ENCODE data around the gene SLC38A10. TPM values are rescaled to one million over a fixed set of nuclear protein-coding genes. Genes with fewer than 3 reads are reported as not detected.

Gene SLC38A10
- total and polyA plus RNA-seq, 2 of the 13 experiments (the other 11 are each of a cell fraction or from before 2014, with no cell fraction given): 23.4 to 55.8 TPM

DNA sequence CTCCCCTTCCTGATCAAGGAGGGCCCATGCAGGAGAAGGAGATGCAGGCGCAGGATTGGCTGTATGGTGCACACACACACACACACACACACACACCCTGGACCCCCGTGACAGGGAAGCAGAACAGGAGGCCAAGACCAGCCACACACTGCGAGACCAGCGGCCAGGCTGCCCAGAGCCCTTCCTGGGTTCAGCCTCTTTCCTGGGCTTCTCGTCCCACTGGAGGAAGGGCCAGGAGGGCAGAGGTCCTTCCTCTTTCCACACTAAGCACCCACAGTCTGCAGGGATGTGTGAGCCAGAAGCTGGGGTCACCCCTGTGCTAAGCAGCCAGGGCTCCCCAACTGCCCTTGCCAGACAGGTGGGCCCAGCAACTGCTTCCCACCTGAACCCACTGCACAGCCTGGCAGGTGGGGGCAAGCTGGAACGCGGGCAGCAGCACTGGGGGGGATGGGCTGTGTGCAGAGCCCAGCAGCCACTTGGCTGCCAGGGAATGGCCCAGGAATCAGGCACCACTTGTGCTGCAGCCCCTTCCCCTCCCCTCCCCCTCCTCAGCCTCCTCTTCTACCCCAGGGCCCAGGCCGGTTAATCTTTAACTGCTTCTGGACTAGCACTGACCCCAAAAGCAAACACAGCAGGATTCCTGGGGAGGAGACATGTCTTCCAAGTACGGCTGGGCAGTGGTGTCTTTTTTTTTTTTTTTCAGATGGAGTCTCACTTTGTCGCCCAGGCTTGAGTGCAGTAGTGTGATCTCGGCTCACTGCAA lies 44.6 kb upstream of the SLC38A10 start (continued):
- TF ChIP-seq, protein P1, sequence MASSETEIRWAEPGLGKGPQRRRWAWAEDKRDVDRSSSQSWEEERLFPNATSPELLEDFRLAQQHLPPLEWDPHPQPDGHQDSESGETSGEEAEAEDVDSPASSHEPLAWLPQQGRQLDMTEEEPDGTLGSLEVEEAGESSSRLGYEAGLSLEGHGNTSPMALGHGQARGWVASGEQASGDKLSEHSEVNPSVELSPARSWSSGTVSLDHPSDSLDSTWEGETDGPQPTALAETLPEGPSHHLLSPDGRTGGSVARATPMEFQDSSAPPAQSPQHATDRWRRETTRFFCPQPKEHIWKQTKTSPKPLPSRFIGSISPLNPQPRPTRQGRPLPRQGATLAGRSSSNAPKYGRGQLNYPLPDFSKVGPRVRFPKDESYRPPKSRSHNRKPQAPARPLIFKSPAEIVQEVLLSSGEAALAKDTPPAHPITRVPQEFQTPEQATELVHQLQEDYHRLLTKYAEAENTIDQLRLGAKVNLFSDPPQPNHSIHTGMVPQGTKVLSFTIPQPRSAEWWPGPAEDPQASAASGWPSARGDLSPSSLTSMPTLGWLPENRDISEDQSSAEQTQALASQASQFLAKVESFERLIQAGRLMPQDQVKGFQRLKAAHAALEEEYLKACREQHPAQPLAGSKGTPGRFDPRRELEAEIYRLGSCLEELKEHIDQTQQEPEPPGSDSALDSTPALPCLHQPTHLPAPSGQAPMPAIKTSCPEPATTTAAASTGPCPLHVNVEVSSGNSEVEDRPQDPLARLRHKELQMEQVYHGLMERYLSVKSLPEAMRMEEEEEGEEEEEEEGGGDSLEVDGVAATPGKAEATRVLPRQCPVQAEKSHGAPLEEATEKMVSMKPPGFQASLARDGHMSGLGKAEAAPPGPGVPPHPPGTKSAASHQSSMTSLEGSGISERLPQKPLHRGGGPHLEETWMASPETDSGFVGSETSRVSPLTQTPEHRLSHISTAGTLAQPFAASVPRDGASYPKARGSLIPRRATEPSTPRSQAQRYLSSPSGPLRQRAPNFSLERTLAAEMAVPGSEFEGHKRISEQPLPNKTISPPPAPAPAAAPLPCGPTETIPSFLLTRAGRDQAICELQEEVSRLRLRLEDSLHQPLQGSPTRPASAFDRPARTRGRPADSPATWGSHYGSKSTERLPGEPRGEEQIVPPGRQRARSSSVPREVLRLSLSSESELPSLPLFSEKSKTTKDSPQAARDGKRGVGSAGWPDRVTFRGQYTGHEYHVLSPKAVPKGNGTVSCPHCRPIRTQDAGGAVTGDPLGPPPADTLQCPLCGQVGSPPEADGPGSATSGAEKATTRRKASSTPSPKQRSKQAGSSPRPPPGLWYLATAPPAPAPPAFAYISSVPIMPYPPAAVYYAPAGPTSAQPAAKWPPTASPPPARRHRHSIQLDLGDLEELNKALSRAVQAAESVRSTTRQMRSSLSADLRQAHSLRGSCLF (CRISPR knock-in tag; IDR thresholded peaks at IDR 0.05; ENCODE audit: borderline replicate concordance): no peak
- 0 out of 2 replicates have a peak, but pooled peaks have one; percentile 1 for TF ChIP-seq ELF1 (CRISPR knock-in tag; IDR thresholded peaks at IDR 0.05)
- no peak; the same call in none of the 2 replicates for TF ChIP-seq ZNF556 (CRISPR knock-in tag; IDR thresholded peaks at IDR 0.05; ENCODE audit: borderline replicate concordance)
- 0 out of 2 replicates have a peak, but pooled peaks have one; percentile 84 for TF ChIP-seq CHCHD3 (CRISPR knock-in tag; IDR thresholded peaks at IDR 0.05)
- TF ChIP-seq, protein P2, sequence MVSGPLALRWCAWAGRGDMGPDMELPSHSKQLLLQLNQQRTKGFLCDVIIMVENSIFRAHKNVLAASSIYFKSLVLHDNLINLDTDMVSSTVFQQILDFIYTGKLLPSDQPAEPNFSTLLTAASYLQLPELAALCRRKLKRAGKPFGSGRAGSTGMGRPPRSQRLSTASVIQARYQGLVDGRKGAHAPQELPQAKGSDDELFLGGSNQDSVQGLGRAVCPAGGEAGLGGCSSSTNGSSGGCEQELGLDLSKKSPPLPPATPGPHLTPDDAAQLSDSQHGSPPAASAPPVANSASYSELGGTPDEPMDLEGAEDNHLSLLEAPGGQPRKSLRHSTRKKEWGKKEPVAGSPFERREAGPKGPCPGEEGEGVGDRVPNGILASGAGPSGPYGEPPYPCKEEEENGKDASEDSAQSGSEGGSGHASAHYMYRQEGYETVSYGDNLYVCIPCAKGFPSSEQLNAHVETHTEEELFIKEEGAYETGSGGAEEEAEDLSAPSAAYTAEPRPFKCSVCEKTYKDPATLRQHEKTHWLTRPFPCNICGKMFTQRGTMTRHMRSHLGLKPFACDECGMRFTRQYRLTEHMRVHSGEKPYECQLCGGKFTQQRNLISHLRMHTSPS (CRISPR knock-in tag; IDR thresholded peaks at IDR 0.05; ENCODE audit: low read depth): no peak; the same call in none of the 2 replicates
- TF ChIP-seq WIZ (CRISPR knock-in tag; IDR thresholded peaks at IDR 0.05): no peak
- TF ChIP-seq TARDBP (CRISPR knock-in tag; IDR thresholded peaks at IDR 0.05): no peak; the same call in 1 of the 2 replicates
- TF ChIP-seq MTA3 (CRISPR knock-in tag; IDR thresholded peaks at IDR 0.05): no peak
- no peak; the same call in 1 of the 2 replicates for TF ChIP-seq SRY (CRISPR knock-in tag; IDR thresholded peaks at IDR 0.05)
- TF ChIP-seq MTA1 (CRISPR knock-in tag; IDR thresholded peaks at IDR 0.05; ENCODE audit: borderline replicate concordance): peak; percentile 67; the same call in 1 of the 2 replicates
- no peak for TF ChIP-seq CHD4 (IDR thresholded peaks at IDR 0.05; ENCODE audit: borderline replicate concordance, low read length)
- TF ChIP-seq, protein P3, sequence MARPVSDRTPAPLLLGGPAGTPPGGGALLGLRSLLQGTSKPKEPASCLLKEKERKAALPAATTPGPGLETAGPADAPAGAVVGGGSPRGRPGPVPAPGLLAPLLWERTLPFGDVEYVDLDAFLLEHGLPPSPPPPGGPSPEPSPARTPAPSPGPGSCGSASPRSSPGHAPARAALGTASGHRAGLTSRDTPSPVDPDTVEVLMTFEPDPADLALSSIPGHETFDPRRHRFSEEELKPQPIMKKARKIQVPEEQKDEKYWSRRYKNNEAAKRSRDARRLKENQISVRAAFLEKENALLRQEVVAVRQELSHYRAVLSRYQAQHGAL (CRISPR knock-in tag; IDR thresholded peaks at IDR 0.05; ENCODE audit: not compliant biosample characterization): no peak
- no peak for TF ChIP-seq BORCS8-MEF2B (CRISPR knock-in tag; IDR thresholded peaks at IDR 0.05)
- TF ChIP-seq ZFP1 (CRISPR knock-in tag; IDR thresholded peaks at IDR 0.05): no peak
- no peak for TF ChIP-seq ZFP36L2 (CRISPR knock-in tag; IDR thresholded peaks at IDR 0.05)
- TF ChIP-seq BHLHE40 (IDR thresholded peaks at IDR 0.05; ENCODE audit: low read length): no peak
- no peak for TF ChIP-seq ZBTB7B (CRISPR knock-in tag; IDR thresholded peaks at IDR 0.05)
- no peak for TF ChIP-seq ZNF367 (CRISPR knock-in tag; IDR thresholded peaks at IDR 0.05; ENCODE audit: borderline replicate concordance)
- TF ChIP-seq ZNF496 (CRISPR knock-in tag; IDR thresholded peaks at IDR 0.05; ENCODE audit: insufficient replicate concordance): no peak

All from HepG2 (cell line).